SU-DHL-6 (cell line): ENCODE results near the gene GAS2L2.

Experiments
- CTCF ChIP-seq: fragments of 200-600 bp; sonication (generic); IDR thresholded peaks from one replicate; pipeline ENCODE4 v1.5.1; 2017; ENCODE audit warnings: antibody characterized with exemption, mild to moderate bottlenecking, low read length, moderate library complexity; ENCODE audit not compliant: insufficient read depth, poor library complexity, severe bottlenecking
- EZH2phosphoT487 ChIP-seq: fragments of 200-600 bp; sonication (generic), shearing (Covaris generic); conservative IDR thresholded peaks from 2 replicates; pipeline ENCODE4 v1.6.1; 2018; ENCODE audit warnings: mild to moderate bottlenecking, antibody characterized with exemption, low read length, moderate library complexity, mixed read lengths

DNA sequence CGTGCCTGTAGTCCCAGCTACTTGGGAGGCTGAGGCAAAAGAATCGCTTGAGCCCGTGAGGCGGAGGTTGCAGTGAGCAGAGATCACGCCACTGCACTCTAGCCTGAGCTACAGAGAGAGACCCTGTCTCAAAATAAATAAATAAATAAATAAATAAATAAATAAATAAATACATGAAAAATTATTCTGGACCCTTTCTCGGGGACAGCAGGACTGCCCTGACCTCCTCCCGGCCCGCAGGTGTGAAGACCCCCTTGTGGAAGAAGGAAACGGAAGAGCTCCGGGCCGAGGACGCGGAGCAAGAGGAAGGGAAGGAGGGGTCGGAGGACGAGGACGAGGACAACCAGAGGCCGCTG, 10.7 kb upstream of the GAS2L2 start:
- TF ChIP-seq EZH2phosphoT487, result no peak
- no peak for TF ChIP-seq CTCF
